Activated gamma-delta T cell treated with anti-CD3 and anti-CD28 coated beads, Interleukin-2, amount 50 U/mL, for 16 hours (primary cell): ENCODE measurements around the gene FBXW12.
"Not testable (repeated sequence)": the region's sequence is repeated elsewhere in the genome, so short reads cannot be mapped to it uniquely, and the experiment has no call there.

Experiments
- DNase-seq: peaks from one replicate; pipeline ENCODE4 v3.0.0-alpha.2; 2020; ENCODE audit warnings: low read depth

Gene FBXW12

DNA sequence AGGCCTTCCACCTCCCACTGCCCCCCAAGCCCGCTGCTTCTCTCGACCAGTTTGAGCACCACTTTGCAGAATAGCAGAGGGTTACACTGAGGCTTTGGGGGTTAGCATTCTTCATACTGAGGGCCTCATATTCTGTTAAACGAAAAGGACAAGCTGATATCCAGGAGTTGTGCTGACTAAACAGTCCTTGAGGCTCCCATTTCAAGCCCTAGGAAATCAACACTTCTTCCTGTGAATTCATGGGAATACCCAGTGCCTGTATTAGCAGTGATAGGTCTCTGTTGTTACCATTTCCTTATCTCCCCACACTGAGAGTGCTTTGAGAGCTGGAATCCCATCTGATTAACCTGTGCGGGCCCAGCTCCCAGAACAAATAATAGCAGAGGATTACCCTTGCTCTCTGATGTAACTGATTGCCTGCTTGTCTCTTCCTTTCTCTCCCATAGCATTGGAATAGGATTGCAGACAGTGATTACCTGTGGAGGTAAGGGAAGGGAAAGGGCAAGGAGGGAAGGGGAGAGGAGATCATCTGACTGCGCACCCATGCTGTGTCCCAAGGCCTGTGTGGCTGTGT, 930 bp downstream of the FBXW12 start:
- no peak for DNase-seq

DNA sequence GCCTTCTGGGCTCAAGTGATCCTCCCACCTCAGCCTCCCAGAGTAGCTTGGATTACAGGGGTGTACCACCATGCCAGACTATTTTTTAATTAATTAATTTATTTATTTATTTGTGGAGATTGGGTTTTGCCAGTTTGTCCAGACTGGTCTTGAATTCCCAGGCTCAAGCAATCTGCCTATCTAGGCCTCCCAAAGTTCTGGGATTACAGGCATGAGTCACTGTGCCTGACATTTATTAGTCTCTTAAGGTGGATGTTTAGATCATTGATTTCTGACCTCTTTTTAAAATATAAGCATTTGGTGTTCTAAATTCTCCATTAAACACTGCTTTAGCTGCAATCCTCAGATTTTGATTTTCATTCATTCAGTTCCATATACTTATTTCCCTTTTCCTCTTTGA, 15.6 kb downstream of the FBXW12 start:
- no peak for DNase-seq

GRCh38 chr3:48388966-48389365, 16.9 kb downstream of the FBXW12 start:
- no peak for DNase-seq

- DNase-seq: no peak
Observed at GRCh38 chr3:48394391-48394790, 22.4 kb downstream of the FBXW12 start.

DNA sequence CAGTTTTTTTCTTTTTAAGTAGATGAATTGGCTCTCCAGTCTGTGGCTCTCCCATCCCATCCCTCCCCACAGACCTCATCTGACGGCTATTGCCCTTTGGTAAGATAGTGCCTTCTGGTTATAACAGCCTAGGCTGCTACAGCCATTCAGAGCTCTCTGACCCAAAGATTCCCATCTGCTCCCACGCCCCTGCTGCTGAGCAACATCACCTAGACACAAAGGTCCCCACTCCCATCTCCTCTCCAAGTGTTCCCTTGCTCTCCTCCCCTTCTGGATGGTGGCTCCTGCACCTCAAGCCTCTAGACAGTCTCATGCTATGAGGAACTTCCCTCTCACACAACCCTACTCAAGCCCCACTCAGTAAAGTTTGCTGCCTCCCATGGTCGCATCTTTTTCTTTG, 23.7 kb downstream of the FBXW12 start:
- no peak for DNase-seq

DNA sequence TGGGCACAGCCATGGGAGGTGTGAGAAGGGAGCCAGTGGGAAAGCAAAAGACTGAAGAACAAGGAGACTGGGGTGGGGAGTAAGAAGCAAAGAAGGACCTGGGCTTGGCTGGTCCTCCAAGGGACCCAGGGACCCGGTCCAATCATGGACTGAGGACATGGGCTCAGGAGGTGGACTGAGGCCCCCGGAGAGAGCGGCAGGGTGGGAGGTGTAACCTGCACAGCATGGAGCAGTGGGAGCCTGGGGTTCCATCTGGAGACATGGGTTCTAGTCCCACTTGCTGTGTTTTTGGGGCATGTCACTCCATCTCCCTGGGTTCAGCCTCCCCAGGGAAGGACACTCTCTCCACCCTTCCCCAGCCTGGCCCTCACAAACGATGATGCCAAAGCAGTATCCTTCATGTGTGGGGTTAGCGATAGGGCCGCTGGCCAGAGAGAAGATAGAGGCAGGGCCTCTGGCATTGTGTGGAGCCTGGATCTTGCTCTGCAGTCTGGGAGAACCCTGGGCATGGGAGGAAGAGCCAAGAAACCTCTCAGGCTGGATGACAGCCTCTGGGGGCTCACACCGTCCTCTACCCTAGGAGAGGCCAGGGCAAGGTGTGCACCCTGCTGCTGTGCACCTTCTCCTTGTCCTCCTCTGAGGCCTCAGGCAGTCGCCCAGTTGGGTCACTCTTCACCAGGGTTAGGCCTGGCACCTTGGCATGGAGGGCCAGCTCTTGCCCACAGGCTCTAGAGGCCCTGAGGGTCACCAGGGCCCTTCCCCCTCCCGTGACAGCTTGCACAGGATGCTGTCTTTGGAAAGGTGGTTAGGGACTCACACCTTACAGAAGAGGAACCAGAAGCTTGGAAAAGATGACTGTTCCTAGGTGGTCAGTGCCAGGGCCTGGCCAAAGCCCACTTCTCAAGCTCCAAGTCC, 26.0 kb downstream of the FBXW12 start:
- no peak for DNase-seq

- DNase-seq: no peak
Observed at GRCh38 chr3:48398701-48399386, 26.8 kb downstream of the FBXW12 start.

DNA sequence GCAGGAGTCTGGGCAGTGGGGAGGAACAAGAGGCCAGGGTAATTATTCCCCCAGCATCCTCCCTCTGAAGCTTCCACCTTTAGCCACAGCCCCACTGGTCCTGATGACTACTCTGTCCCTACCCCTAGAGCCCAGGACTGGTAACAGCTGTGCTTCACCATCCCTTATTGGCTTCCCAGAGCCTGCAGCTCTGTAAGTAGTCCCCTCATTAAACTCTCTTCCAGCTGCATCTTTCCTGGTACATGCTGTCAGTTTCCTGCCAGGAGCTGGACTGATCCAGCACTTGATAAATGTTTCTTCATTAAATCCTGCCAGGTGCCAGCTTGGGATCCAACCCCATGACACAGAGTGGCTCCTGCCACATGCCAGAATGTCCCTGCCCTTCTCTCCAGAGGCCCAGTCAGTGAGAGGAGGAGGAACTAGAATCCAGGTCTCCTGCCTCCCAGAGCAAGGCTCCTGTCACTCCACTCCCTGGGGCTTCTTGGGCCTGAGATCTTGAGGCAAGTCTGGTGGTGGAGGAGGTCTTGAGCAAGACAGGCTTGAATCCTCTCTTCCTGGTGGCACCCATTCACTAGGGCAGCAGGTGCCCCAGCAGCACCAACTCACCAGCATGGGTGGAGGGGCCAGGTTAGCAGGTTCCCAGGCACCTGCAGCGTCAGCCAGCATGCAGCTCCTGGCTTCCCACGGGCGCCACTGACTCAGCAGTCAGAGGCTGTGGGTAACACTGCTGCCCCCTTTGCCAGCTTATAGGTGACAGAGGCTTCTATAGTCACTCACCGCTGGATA, 27.6 kb downstream of the FBXW12 start:
- DNase-seq: no peak

GRCh38 chr3:48400824-48401433, 28.9 kb downstream of the FBXW12 start:
- peak; percentile 46 for DNase-seq

DNA sequence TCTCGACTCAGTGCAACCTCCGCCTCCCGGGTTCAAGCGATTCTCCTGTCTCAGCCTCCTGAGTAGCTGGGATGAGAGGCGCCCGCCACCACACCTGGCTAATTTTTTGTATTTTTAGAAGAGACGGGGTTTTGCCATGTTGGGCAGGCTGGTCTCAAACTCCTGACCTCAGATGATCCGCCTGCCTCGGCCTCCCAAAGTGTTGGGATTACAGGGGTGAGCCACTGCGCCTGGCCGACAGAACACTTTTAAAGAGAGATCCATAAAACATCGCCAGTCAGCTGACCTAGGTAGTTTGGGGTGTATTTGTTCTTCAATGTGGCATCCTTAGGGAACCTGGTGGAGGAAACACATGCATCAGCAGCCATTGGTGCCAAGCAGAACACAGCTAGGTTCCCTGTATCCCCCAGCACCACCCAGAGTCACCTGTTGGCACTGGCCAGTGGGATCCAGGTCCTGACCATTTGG, 29.4 kb downstream of the FBXW12 start:
- not testable (repeated sequence) for DNase-seq

- no peak for DNase-seq
Observed at GRCh38 chr3:48402281-48402732, 30.3 kb downstream of the FBXW12 start.

DNA sequence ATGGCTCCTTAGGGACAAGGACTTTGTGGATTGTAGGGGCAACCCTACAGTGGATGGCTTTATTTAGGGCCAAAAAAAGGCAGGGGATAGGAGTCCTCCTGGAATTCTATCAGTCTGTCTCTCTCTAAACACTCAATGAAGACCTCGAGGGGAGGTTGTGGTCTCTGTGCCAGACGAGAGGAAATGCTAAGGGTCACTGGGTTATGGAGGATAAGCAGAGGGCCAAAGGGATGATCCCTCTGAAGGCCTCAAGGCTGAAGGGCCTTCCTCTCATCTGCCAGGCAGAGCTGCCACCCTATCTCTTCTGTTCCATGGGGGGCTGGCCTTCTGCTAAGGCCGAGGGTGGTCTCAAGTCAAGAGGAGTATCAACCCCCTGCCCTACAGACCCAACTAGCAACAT, 30.9 kb downstream of the FBXW12 start:
- no peak for DNase-seq

DNA sequence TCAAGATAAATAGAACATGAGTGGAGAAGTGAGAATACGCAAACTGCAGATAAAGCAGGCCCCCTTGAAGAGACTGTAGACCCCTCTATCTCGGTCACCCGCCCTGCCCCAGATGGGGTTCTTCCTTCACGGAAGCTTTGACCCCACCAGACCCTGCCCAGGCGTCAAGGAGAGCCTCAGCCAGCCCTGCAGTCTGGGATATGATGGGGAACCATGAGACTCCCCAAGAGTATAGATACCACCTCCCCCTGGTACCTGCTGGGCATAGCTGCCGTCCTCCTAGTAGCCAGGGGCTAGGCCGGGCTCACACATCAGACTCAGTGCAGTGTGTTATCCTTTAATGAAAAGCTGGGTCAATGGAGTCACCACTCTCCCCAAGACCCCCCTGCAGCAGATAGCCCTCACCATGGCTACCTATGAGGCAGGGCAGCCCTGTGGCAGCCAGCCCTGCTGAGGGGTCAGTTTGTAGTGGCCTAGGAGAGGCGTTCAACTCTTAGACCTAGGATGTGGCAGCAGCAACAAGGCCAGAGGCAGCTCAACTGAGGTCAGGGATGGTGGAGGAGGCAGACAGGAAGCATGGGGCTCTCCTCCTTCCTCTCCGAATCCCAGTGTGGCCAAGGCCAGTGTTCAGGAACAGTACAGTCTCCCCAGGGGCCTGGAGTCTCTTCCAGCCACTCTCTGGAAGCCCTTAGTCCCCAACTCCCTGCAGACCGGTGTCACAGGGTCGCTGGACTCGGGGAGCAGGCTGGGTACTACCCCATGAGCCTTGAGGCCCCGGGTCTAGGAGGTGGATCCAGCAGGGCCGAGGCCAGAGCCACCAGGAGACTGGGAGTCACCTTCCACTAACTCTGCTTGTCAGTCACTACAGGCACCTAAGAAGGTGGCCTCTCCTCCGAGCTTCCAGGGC, 31.8 kb downstream of the FBXW12 start:
- DNase-seq: no peak

DNA sequence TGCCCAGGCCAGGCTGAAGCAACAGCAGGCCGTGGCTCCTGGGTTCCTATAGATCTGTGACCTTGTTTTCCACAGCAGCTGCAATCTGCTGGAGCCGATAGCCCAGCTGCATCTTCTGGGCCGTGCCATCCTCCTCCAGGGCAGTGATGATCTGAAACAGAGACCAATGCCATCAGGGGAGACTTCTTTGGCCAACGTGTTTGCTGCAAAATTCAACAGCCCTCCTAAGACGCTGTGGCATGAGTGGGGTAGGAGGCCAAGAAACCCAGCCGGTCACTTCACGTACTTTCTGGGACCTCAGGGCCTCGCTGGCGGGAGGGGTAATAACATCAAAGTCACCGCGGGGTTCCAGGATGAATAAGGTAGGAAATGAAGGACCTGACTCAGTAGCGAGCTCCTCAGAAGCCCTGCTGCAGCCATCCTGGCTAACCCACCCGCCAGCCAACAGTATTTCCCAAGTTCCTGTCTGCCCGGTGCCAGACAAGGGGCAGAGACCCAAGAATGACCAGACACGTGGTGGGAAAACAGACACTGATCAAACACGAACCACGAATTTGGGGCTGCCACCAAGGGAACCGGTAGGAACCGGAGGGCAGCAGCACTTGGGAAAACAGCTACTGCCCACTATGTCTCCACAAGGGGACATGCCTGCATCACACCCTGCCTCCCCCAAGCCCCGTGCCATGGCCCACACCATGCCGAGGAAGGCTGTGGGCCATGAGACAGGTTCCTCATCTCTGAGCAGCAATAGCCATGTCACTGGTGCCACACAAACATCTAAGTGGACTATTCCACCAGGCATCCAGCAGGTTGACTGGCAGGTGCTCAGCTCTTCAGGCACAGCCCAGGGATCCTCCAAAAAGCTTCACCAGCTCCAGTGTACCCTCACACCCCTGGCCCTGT, 32.7 kb downstream of the FBXW12 start:
- no peak for DNase-seq

DNA sequence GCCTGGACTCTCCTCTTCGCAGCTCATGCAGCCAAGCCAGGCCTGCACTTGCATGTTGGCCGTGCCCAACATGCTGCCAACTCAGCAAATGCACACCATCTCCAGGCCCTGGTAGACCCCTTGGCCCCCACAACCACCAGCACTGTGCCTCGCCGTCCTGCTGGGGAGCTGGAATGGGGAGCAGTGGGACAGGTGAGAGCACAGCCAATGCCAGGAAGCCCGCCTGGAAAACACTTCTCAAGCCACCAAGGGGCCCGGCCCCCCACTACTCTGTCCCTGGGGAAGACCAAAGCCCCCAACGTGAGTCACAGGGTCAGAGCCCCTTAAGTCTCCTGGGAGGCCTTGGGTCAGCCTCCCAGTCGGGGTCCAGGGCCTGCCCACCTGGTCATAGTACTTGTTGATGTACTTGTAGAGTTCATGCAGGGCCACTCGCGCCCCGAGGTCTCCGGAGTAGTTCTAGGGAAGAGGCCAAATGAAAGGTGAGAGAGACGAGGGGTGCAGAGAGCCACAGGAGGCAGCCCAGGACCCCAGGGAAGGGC, 33.4 kb downstream of the FBXW12 start:
- DNase-seq: no peak

GRCh38 chr3:48405971-48406370, 34.0 kb downstream of the FBXW12 start:
- DNase-seq: no peak

- DNase-seq: no peak
Observed at GRCh38 chr3:48406443-48407431, 34.7 kb downstream of the FBXW12 start.

DNA sequence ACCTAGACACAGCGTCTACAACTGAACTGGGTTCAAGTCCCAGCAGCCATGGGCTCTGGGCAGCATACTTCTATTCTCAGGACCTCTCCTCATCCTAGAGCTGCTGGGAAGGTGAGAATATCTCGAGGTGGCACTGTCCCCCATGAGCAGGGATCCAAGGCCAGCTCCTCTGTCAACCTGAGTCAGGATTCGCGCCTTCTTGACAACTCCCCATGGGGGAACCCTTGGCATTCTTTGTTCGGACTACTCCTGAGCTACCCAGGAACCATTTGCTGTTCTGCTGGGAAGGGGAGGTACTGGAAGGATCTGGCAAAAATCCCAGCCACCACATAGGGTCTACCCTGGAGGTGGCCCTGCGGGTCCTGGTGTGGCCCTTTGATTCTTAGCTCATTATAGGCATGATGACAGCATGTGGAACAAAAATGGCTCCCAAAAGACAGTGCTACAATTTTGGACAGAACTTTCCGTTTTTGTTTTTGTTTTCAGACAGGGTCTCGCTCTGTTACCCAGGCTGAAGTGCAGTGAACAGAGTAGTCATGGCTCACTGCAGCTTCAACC, 35.6 kb downstream of the FBXW12 start:
- no peak for DNase-seq
